ENCODE results near the gene CACNG4.

CACNG4 gene

GRCh38 chr17:66987059-66987616 is 22.6 kb downstream of the CACNG4 start:
- no peak for DNase-seq

GRCh38 chr17:66988069-66988798 is 23.7 kb downstream of the CACNG4 start:
- DNase-seq, result no peak

DNA sequence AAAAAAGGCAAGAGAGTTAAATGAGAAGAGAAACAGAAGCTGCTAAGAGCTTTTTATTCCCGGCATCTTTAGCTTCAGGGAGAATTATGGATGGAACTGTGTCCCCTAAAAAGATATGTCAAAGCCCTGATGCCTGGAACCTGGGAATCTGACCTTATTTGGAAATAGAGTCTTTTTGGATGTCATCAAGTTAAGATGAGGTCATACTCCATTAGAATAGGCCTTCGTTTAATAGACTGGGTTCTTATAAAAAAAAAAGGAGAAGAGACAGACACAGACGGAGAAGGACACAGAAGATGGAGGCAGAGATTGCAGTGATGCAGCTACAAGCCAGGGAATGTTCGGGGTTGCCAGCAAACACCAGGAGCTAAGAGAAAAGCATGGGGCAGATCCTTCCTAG is 24.6 kb downstream of the CACNG4 start:
- no peak for DNase-seq

- no peak for DNase-seq
Observed at GRCh38 chr17:66989579-66989978, 25.1 kb downstream of the CACNG4 start.

DNA sequence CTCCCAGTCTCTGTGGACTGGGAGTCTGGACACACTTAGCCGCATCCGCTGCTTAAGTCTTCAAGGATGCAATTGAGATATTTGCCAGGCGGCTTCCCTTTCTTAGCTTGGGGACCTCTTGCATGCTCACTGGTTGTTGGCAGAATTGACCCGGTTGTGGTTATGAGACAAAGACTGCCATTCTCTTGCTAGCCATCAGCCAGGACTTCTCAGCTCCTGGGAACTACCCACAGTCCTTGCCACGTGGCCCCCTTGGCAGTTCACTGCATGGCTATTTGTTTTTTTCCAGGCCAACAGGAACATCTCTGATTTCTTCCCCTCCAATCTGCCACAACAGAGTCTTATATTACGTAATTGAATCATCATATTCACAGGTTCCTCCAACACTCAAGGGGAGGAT is 25.5 kb downstream of the CACNG4 start:
- DNase-seq, result no peak

DNA sequence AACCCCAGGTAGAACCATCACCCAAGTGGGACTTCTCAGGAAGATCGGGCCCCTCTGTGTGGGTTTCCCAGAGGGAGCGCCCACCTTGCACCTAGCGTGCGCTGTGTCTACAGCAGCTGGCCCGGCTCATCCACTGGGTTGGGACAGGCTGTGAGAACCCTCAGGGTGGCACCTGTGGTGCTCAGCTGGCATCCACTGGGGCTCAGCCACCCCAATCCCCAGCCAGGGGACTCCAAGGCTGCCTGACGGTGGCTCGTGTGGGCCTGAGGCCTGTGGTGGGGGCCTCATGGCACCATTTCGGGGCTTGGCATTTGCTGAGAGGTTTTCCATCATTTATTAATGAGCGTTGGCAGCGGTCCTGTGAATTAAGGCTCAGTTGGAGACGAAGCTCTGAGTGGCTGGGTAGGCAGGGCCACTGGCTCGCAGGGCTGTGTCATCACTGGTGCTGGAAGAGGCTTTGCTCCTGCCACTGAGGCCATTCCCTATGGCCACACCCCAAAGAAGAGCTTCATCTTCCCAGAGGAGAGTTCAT is 28.5 kb downstream of the CACNG4 start:
- DNase-seq, result no peak

- DNase-seq, result no peak
Observed at GRCh38 chr17:66994361-66994760, 29.9 kb downstream of the CACNG4 start.

DNA sequence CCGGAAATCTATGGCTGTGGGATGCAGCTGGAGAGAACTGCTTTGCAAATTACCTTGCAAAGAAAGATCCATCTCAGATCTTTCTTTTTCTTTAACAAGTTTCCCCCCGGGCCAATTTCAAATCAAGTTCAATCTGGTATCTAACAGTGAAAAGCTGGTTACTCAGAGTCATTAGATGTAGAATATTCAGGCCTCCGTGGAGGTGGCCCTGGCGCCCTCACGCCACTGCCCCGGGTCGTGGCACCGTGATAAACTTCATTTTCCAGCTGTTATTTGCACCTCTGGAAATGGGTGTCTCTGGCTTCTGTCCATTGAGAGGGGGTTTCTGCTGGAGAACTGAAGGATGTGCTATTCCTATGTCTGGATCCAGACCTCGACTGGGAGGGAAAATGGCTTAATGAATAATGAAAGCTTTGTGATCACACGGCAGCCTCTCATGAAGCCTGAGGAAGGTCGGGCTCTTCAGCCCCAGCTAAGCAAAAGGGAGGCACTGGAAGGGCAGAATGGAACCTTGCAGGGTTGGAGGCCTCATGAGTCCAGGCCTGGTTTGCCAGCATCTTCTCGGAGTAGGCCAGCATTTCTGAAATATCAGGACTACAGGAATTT is 30.5 kb downstream of the CACNG4 start:
- no peak for DNase-seq

DNA sequence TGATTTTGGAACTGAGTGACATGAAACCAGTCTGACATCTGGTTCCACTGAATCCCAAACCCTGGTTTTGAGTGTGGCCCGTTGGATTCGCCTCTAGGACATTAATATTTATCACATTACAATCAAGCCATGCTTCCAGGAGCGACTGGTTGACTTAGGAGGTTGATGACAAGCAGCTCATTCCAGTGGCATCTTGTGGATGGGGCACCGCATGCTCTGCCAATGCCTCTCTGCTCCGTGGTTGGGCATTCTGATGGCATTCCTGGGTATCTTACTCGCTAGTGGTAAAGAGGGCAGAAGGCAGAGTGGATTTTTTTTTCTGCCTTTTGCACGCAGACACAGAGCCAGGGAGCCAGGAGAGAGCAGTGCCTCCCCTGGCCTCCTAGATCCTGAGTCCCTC is 31.4 kb downstream of the CACNG4 start:
- DNase-seq, result no peak

DNA sequence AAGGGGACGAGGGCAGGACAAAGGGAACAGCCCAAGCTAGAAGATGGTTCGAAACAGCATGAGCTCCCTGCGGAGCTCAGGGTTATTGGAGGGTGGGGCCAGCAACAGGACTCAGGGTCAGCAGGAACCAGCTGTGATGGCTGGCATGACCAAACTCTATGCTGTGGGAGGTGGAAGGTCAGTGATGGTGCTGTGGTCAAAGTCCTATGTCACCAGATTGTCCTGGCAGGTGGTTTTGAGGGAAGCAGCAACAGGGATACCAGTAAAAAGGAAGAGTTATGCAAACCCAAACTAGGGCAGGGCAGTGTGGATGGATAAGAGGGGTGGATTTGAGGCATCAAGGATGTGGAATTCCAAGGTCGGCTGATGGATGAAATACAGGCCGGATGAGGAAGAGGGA is 32.4 kb downstream of the CACNG4 start:
- no peak for DNase-seq

DNA sequence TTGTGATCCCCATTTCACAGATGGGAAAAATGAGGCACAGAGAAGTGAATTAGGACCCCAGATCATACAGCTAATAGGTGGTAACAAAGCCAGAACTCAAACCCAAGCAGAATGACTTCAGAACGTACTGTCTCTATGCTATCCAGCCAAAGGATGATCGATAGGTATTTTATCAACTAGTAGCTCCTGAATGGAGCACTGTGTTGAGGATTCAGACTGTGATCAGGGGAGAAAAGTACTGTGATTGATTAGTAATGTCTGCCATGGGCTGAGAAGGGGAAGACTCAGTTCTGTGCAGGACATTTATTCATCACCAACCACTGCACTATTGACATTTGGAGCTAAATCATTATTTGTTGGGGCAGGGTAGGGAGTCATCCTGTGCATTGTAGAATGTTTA is 38.7 kb downstream of the CACNG4 start:
- DNase-seq, result no peak

DNA sequence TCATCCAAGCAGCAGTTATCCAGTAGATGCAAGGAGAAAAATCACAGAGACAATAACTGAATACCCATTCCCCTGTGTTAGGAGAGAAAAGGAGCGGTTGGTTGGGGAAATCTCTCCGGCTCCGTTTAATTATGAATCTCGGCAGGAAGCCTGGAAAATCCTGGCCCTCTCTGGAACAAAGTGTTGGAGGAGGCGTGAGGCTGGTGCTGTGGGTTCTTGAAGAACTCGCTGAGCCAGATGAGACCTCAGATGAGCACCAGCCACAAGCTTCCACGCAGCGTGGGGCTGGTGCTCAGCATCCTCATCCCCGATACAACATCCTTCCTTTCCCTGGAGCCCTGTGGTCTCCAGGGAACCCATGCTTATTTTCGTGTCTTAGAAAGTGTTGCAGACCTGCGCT is 39.7 kb downstream of the CACNG4 start:
- DNase-seq, result no peak

DNA sequence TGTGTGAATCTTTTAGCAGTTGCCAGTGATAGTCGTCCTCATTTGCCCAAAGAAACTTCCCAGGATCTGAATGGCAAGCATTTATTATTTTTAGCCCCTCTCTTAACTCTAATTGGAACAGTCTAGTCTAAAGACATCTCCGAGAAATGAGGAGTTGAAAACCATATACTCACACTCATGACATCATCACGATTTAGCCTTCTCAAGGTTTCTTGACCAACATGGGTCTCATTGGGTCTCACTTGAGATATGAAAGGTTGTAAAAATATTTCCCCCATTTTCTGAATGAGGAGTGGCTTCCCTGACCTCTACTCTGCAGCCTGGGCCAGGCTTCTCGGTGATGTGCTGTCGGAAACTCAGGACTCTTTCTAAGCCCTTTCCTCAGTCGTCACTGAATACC is 42.8 kb downstream of the CACNG4 start:
- DNase-seq, result no peak

DNA sequence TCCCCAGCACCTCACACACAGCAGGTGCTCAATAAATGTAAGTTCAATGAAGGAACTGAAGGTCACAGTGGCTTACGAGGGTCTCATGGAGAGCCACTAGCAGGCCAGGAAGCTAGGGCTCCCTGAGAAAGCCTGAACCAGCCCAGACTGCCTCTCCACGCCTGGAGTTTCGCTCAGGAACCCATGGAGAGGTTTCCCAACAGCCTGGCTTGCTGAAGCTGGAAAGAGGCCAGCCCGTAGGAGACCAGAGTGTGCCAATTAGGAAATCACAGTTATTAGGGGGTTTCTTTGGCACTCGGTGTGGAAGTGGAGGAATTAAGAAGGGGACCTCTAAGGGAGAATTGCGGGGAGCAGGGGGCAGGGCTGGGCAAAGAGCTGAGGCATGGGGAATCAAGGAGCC is 43.6 kb downstream of the CACNG4 start:
- no peak for DNase-seq

DNA sequence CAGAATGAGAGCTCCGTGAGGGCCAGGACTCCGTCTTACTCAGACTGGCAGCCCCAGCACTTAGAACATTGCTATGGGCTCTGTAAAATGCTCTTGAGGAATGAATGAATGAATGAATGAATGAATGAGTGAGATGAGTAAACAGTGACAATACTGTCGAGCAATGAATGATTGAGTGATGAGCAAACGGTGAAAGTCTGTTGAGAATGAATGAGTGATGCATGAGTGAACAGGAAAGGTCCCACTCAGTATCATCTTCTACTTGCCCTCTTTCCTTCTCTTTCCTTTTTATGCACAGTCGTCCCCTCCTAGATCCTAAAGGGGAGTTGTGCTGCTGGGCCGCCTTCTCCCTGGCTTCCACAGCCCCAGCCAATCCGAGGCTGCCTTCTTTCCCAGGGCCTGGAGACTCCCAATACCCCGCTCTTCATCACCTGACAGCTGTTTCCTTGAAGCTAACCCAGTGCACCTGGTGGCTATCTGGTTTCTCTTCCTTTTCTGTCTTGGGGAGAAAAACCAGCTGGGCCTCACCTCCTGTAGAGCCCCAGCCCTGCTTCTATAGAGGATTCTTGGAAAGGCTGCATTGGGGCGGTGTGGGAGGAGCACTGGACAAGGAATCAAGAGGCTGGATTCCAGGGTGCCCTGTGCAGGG is 47.1 kb downstream of the CACNG4 start:
- DNase-seq, result no peak

GRCh38 chr17:67013891-67014290 is 49.4 kb downstream of the CACNG4 start:
- no peak for DNase-seq

DNA sequence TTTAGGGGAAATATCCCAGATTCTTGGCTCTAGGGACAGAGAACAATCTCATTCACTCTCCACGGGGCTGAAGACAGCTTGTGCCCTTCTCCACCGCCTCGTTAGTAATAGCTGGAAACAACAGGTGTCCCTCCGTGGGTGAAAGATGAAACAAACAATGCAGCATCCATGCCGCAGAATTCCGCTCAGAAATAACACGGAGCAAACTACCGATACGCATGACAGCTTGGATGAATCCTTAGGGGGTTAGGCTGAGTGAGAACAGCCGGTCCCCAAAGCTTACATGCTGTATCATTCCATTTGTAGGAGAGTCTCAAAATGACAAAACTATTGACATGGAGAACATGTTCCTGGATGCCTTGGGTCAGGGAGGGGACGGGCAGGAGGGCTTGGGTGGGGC is 50.5 kb downstream of the CACNG4 start:
- DNase-seq, result no peak

GRCh38 chr17:67016039-67016762 is 51.7 kb downstream of the CACNG4 start:
- DNase-seq, result no peak

GRCh38 chr17:67017910-67018309 is 53.4 kb downstream of the CACNG4 start:
- DNase-seq, result no peak

- peak; percentile 27 for DNase-seq
Observed at GRCh38 chr17:67018471-67019434, 54.2 kb downstream of the CACNG4 start.

GRCh38 chr17:67019809-67020208 is 55.3 kb downstream of the CACNG4 start:
- DNase-seq, result no peak

GRCh38 chr17:67020293-67020766 is 55.8 kb downstream of the CACNG4 start:
- DNase-seq, result no peak
